Stimulated activated CD4-positive, alpha-beta T cell treated with anti-CD3 and anti-CD28 coated beads, TNF-alpha, amount 100 ng/mL, for 1 hour (primary cell): ENCODE measurements around the gene CAMK2D.

ENCODE experiments used
- DNase-seq, 3 donors: peaks; one replicate each; pipeline ENCODE4 v3.0.0-alpha.2; 2020; ENCODE audit warnings: low read depth in 3 of 3, low spot score in 1 of 3

The CAMK2D gene

GRCh38 chr4:113610537-113610936 lies 151.0 kb downstream of the CAMK2D start:
- no peak for DNase-seq

GRCh38 chr4:113607998-113608397 lies 153.5 kb downstream of the CAMK2D start:
- DNase-seq = no peak

GRCh38 chr4:113607147-113607720 lies 154.3 kb downstream of the CAMK2D start:
- no peak for DNase-seq

GRCh38 chr4:113604955-113605354 lies 156.6 kb downstream of the CAMK2D start:
- DNase-seq = no peak

GRCh38 chr4:113603911-113604310 lies 157.6 kb downstream of the CAMK2D start:
- no peak for DNase-seq

GRCh38 chr4:113602646-113603228 lies 158.8 kb downstream of the CAMK2D start:
- DNase-seq = no peak

GRCh38 chr4:113601636-113602035 lies 159.9 kb downstream of the CAMK2D start:
- DNase-seq = no peak

- no peak for DNase-seq
Observed at GRCh38 chr4:113596396-113596795, 165.1 kb downstream of the CAMK2D start.

GRCh38 chr4:113594231-113594556 lies 167.3 kb downstream of the CAMK2D start:
- DNase-seq = no peak

- DNase-seq = no peak
Observed at GRCh38 chr4:113593400-113594230, 167.9 kb downstream of the CAMK2D start.

GRCh38 chr4:113591982-113592381 lies 169.6 kb downstream of the CAMK2D start:
- no peak for DNase-seq

GRCh38 chr4:113588895-113589668 lies 172.5 kb downstream of the CAMK2D start:
- no peak for DNase-seq

- no peak for DNase-seq
Observed at GRCh38 chr4:113587640-113588275, 173.8 kb downstream of the CAMK2D start.

GRCh38 chr4:113587156-113587555 lies 174.4 kb downstream of the CAMK2D start:
- no peak for DNase-seq

GRCh38 chr4:113586072-113586471 lies 175.5 kb downstream of the CAMK2D start:
- DNase-seq = no peak

GRCh38 chr4:113584407-113585150 lies 177.0 kb downstream of the CAMK2D start:
- DNase-seq = no peak

GRCh38 chr4:113582737-113583136 lies 178.8 kb downstream of the CAMK2D start:
- no peak for DNase-seq

GRCh38 chr4:113579360-113579759 lies 182.2 kb downstream of the CAMK2D start:
- DNase-seq = no peak

GRCh38 chr4:113576947-113577678 lies 184.4 kb downstream of the CAMK2D start:
- no peak for DNase-seq

- no peak for DNase-seq
Observed at GRCh38 chr4:113575401-113575800, 186.1 kb downstream of the CAMK2D start.
